ENCODE data around the gene RRAS2.
"Not testable (repeated sequence)": the region's sequence is repeated elsewhere in the genome, so short reads cannot be mapped to it uniquely, and the experiment has no call there.

The RRAS2 gene

DNA sequence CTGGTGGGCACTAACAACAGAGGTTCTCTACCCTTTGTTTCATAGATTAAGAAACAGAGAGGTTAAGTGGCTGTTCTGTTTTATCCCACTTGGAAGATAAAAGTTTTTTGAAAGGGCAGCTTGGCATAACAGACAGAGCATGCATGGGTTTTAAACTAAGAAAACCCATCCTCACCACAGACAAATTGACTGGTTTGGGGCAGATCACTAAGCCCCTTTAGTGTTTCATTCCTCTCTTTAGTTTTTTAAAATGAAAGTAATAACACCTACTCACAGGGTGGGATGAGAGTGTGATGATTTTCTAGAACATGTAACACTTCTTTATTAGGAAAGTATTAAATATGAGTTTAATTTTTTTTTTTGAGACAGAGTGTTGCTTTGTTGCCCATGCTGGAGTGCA lies 12.3 kb upstream of the RRAS2 start:
- no peak for DNase-seq (ENCODE audit: low read depth)

DNA sequence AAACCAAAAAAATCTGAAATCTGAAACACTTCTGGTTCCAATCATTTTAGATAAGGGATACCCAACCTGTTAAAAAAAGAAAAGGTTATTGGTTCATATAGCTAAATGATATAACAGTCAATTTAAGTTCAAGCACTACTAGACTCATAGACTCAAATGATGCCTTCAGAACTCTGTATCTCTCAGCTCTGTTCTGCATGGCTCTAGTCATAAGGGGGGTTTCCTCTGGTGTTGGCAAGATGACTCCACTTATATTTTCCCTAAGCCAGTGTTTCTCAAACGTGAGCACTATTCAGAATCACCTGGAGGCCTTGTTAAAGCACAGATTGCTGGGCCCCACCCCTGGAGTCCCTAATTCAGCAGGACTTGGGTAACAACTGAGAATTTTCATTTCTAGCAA lies 11.5 kb upstream of the RRAS2 start:
- DNase-seq (ENCODE audit: low read depth): no peak

DNA sequence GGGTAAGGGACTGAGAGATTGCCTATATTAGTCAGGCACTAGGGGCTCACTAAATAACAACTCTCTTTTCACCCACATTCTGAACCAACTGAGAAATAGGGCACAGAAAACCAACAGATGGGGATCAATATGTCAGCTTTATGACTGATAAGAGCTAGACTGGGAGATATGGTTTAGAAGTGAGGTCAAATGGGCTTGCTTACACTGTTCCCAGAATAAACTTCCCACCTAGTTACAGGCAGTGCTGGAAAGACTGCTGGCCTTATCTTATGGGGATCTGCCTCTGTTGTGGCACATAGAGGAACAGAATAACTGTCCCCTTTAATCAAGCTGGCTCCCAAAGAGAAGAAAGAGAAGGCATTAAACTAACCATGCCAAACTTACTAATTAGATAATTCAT lies 10.6 kb upstream of the RRAS2 start:
- DNase-seq (ENCODE audit: low read depth): no peak

DNA sequence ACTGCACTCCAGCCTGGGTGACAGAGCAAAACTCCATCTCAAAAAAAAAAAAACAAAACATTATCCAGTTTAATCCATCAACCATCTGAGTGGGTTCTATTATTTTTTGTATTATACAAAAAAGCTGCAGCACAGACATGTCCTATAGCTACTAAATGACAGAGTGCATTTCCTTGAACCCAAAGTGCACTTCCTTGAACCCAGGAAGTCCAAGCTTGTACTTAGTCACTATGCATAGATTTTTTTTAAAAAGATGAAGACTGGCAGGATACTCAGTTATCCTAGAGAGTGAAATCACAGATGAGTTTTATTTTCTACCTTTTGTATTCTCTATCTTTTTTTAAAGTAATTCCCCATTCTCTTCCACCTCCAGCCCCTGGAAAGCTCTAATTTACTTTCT lies 8.0 kb upstream of the RRAS2 start:
- DNase-seq (ENCODE audit: low read depth): no peak

DNA sequence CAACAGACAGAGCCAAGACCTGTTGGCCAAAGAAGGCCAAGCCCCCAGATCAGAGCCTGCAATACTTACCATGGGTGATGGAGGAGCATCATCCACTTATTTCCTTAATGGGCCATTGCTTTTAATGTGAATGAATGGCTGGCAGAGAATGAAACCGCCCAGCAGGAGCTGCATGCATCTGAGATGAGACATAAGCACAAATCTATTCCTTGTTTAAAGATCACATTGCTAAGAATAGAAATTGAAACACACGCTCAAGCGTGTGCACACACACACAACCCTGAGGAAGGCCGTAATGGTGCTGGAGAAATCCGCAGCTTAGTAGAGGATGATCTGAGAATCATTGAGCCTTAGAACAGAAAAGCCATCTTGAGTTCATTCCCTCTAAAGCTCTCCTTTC lies 5.3 kb upstream of the RRAS2 start:
- no peak for DNase-seq (ENCODE audit: low read depth)

DNA sequence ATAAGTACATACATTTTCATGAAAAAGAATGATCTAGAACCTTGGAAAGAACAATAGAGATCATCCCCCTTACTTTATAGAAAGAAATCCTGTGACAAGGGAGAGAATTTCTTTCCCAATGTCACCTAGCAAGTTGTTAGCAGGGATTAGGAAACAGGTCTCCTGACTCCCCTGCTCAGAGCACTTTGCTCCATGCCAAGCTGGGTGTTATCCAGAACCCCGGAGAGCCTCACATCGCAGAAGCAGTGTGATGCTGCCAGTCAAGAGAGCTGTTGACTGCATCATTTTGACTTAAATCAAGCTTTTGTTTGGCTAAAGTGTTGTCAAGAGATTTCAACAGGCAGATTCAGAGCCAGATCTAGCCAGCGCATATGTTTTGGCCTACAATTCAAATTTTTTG lies 3.6 kb upstream of the RRAS2 start:
- no peak for DNase-seq (ENCODE audit: low read depth)

DNA sequence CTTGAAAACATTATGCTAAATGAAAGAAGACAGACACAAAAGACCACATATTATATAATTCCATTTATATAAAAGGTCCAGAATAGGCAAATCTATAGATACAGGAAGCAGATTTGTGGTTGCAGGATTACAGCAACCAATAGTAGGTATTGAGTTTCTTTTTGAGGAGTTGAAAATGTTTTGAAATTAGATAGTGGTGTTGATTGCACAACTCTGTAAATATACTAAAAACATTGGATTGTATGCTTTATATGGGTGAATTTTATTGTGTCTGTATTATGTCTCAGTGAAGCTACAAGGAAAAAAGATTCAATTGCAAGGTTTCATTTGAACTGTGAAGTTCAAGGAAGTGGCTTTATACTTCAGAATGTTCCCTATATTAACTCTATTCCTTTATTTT lies 3.0 kb upstream of the RRAS2 start:
- DNase-seq (ENCODE audit: low read depth): no peak

DNA sequence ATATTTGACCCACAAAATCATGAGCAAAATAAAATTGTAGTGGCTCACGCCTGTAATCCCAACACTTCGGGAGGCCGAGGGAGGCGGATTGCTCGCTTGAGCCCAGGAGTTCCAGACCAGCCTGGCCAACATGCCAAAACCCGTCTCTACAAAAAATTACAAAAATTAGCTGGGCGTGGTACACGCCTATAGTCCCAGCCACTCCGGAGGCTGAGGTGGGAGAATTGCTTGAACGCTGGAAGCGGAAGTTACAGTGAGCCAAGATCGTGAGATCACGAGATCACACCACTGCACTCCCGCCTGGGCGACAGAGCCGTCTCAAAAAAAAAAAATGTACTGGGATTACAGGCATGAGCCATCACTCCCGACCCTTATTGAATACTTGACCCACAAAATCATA lies 2.0 kb upstream of the RRAS2 start:
- DNase-seq (ENCODE audit: low read depth): no peak

DNA sequence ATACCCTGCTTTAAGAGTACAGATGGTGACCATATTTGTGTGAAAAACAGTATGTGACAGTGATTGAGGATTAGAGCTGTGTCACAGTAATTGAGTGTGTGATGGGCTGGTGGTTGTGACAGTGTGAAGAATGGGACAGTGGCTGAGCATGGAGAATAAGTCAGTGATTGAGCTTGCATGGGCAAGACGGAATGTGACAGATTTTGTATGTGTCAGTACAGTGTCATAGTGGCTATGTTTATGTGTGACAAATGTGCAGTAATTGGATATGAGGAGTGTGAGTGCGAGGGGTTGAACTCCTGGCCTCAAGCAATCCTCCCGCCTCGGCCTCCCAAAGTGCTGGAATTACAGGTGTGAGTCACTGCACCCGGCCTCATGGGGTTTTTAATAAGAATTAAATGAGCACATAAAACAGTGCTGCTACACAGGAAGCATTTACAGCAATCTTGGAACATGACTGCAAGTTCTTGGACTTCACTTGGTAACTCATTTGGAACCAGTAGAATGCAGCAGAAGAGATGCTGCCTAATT lies 583 bp upstream of the RRAS2 start:
- no peak for DNase-seq (ENCODE audit: low read depth)

DNA sequence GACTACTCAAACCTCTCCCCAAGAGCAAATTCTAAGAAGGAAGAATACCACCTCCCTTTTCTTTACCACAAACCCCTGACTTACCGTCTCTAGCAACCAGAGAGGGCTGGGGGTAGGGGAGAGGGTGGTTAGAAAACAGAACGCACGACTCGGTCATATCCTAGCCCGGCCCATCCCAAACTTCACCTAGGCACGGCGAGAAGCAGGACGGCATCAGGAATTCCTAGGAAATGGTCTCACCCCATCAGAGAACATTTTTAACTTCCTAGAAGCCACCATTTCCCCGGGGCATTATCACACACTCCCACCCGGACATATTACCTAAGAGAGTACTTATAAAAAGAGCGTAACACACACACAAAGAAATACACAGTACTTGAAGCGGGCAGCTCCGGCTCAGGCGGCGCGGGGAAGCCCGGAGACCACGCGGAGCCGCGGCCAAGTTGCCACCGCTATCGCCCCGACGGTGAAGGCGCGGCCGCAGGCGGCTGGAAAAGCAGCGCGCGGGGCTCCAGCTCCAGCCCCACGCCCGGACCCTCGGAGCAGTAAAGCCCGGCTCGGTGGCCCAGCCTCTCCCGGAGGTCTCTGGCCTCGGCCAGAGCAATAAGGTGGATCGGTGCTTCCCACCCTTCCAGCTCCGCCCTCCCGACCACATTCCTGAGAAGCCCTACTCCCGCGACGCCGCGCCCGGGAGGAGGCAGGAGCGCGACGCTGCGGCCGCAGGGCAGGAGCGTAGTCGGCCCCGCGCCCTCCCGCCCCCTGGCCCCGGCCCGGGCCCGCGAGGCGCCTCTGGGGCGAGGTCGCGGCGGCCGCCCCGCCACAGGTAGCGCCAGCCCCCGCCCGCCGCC lies 878 bp downstream of the RRAS2 start:
- DNase-seq (ENCODE audit: low read depth): no peak

DNA sequence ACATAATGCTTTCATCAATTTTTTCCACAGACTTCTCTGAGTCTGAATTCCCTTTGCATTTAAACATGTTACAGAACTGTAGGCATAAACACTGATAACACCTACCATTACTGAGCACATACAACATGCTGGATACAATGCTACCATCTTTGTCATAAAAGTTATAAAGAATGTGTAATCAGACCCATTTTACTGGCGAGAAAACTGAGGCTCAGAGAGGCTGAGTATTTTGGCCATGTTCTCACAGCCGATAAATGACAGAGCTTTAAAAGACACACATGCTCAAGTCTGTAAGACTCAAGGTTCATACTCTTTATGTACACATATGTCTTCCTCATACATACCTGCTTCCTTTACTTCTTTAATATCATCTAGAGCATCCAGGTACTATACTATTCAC lies 2.6 kb downstream of the RRAS2 start:
- no peak for DNase-seq (ENCODE audit: low read depth)

DNA sequence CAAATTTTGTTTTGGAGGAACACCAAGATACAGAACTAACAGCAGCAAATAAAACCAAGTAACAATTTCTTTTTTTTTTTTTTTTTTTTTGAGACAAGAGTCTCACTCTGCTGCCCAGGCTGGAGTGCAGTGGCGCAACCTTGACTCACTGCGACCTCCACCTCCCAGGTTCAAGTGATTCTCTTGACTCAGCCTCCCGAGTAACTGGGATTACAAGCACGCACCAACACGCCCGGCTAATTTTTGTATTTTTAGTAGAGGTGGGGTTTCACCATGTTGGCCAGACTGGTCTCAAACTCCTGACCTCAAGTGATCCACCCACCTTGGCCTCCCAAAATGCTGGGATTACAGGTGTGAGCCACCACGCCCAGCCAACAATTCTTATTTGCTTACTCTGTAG lies 4.4 kb downstream of the RRAS2 start:
- DNase-seq (ENCODE audit: low read depth): not testable (repeated sequence)

DNA sequence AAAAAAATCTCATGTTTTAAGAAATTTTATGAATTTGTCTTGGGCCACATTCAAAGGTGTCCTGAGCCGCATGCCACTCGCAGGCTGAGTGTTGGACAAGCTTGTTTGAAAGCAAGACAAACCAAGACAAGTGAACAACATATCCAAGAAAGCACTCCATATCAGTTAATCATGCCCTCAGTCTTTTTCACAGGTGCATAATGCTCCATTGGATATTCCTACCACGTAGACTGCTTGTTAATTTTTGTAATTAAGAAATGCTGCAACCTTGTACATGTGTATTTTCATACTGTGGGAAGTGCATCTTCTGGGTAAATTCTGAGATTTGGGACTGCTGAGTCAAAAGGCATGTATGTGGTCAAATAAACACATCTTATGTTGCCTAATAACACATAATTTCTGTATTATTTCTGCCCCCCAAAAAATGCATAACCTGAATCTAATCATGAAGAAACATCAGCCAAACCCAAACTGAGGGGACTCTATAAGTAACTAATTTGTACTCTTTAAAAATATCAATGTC lies 8.2 kb downstream of the RRAS2 start:
- no peak for DNase-seq (ENCODE audit: low read depth)

DNA sequence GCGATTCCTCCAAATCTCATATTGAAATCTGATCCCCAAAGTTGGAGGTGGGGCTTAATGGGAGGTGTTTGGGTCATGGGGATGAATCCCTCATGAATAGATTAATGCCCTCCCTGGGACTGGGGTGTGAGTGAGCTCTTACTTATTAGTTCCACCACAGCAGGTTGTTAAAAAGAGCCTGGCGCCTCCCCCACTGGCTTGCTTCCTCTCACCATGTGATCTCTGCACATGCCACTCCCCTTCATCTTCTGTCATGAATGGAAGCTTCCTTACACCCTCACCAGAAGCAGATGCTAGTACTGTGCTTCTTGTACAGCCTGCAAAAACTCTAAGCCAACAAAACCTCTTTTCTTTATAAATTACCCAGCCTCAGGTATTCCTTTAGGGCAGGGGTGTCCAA lies 8.8 kb downstream of the RRAS2 start:
- DNase-seq (ENCODE audit: low read depth): no peak

DNA sequence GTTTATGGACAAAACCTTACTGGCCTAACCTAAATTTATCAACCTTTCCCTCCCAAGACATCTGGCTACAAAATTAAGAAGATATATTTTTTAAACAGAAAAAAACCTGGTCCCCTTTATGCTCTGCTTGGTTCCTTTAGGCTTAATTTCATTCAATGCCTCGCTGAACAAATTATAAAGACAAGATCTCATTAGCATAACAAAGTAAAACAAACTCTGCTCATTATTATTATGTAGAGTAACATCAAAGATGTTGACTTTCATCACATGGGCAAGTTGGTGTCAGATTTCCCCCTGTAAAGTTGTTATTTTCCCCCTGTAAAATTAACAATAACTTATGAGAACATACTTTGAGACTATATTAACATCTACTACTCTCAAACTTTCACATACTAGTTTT lies 11.0 kb downstream of the RRAS2 start:
- no peak for DNase-seq (ENCODE audit: low read depth)

DNA sequence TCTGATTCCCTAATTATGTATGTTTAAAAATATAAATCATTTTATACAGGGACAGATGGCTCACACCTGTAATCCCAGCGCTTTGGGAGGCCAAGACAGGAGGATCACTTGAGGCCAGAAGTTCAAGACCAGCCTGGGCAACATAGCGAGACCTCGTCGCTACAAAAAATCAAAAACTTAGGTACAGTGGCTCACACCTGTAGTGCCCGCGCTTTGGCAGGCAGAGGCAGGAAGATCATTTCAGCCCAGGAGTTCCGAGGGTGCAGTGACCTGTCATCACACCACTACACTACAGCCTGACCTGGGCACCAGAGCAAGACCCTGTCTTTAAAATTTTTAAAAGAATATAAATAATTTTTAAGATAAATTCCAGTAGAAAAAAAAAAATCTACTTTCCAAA lies 11.5 kb downstream of the RRAS2 start:
- no peak for DNase-seq (ENCODE audit: low read depth)

DNA sequence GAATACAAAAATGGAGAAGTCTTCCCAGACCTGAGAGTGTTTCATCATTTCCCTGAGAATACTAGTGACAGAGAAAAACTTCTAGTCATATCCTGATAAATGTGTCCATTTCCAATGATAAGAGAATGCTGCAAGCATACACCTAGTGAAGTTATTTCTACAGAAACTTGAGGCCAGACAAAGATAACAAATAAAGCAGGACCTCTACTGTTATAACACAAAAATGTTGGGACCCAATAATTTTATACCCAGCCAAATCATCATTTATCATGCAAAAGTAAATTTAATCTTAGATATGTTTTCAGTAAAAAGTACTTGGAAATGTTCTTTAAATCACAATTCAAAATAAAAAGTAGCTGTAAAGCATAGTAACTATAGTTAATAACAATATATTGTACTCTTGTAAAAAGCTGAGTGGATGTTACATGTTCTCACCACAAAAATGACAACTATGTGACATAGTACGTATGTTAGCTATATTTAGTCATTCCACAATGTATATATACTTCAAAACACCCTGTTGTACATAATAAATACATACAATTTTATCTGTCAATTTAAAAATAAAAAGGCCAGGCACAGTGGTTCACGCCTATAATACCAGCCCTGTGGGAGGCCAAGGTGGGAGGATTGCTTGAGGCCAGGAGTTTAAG lies 12.6 kb downstream of the RRAS2 start:
- DNase-seq (ENCODE audit: low read depth): no peak

DNA sequence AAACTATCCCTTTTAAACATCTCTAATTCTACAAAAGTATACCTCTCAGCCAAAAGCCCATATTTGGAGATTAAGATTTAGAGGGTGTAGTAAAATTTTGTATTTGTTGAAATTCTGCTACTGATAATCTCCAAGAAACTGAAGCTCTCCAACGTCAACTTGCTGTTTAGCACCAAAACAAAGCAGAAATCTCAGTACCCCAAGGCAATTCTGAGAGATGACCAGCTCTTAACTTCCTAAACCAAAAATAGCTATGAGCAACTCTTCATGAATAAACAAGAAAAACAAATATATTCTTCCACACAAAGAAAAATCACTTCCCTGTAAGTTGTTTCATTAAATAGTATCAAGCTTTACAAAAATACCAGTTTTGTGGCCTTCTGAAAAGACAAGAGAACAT lies 13.3 kb downstream of the RRAS2 start:
- DNase-seq (ENCODE audit: low read depth): no peak

DNA sequence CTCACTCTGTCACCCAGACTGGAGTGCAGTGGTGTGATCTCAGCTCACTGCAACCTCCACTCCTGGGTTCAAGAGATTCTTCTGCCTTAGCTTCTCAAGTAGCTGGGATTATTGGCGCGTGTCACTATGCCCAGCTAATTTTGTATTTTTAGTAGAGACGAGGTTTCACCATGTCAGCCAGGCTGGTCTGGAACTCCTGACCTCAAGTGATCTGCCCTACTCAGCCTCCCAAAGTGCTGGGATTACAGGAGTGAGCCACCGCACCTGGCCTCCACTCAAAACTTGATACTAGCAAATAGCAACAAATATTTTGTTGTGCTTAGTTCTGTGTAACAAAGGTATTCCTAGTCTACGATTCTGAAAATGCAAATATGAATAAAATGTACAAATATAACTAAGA lies 14.0 kb downstream of the RRAS2 start:
- DNase-seq (ENCODE audit: low read depth): not testable (repeated sequence)

DNA sequence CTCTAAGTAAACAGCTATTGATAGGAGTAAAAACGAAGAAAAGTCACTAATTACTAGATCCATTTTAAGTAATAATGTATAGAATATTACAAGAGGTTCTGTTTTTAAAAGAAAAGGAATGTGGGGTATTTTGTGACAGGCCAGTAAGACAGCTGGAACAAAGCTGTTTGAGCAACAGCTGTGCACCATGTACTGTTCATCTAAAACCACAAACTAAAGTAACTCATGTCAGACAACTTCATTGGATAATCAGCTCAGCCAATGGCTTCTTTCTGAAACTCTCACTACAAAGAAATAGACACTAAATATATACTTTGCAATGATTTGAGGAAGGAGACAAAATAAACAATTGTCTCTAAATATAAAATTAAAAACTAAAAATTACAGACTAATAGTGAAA lies 16.1 kb downstream of the RRAS2 start:
- no peak for DNase-seq (ENCODE audit: low read depth)

DNA sequence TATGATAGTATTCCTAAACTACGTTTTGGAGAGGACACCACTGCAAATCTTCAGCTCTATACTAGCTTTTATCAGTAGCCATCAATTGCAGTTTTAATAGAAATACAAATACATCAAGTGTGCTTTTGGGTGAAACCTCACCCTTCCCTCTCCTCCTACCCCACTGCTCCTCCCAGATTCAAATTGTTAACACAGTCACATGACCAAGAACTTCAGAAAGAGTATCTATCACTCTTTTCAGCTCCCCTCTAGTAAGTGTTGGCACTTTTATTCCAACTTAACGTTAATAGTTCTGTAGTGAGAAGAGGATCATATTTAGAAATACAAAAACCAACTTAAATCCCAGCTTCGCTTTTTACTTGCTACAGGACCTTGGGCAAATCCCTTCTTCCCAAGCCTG lies 17.0 kb downstream of the RRAS2 start:
- DNase-seq (ENCODE audit: low read depth): no peak

DNA sequence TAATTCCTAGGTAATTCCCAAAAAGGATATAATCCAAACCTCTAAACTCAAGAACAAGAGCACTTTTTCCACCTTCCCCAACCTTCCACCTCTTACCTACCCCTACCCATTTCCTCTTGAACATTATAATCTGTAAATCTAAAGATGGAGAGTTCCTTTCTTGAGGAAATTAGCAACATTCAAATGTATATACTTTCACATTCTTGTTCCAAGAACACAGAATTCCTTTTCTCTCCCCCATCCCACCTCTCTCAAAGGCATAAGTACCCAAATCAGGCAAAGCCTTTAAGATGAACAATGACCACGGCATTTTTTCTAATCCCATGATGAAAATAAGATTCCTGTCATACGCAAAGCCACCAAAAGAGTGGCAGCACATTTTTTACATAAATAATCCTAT lies 18.3 kb downstream of the RRAS2 start:
- no peak for DNase-seq (ENCODE audit: low read depth)

DNA sequence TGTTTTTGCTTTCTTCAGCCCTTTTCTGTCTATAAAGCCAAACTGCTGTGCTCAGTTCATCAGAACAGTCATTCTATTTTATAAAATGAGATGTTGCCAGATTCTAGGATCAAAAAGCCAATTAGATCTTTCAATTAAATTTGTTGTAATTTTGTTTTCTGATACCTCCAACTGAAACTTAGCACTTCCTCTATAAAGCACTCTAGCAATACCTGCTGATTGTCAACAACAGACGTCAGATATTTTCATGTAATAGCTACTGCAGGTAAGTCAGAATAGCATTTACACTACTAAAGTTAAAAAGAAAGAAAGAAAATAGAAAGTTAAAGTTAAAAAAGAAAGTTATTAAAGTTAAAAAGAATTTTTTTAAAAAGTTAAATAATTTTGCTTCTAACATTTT lies 19.6 kb downstream of the RRAS2 start:
- DNase-seq (ENCODE audit: low read depth): no peak
